ENCODE data around the gene VCX3B.
A peak's percentile ranks its signal among the peaks of the same experiment; 100 is the strongest.
"Not testable (repeated sequence)": the region's sequence is repeated elsewhere in the genome, so short reads cannot be mapped to it uniquely, and the experiment has no call there.

Gene VCX3B

GRCh38 chrX:8447368-8447767, 17.3 kb upstream of the VCX3B start:
- Histone ChIP-seq H3K79me2 (ENCODE audit: insufficient read depth, low read length) (no peaks in the 10 kb centered on the region), H3K27ac (ENCODE audit: low read length) (no peak overlapping the region), H3K27me3 (ENCODE audit: insufficient read depth, low read length, poor library complexity) (peaks cover 2% of the 10 kb centered on the region), H3K4me3 (ENCODE audit: low read depth in 1 of 2, low read length in 2 of 2) (no peak overlapping the region), H3K4me1 (ENCODE audit: insufficient read depth, low read length) (no peaks in the 10 kb centered on the region), H3K4me2 (ENCODE audit: insufficient read depth, low read length) (no peak overlapping the region), H3K9me3 (ENCODE audit: insufficient read depth, low read length, severe bottlenecking) (no peaks in the 10 kb centered on the region), H2AFZ (ENCODE audit: low read depth, low read length) (no peak overlapping the region), H4K20me1 (ENCODE audit: insufficient read depth, low read length) (no peaks in the 10 kb centered on the region), H3K36me3 (ENCODE audit: insufficient read depth, low read length) (no peaks in the 10 kb centered on the region), H3K9ac (ENCODE audit: low read depth, low read length) (no peak overlapping the region)
- DNase-seq: no peak
- ATAC-seq (ENCODE audit: insufficient read depth, low read depth): no peak
- no peak for TF ChIP-seq CTCF (IDR thresholded peaks at IDR 0.05; ENCODE audit: borderline replicate concordance, extremely low read depth, low read length, poor library complexity, severe bottlenecking)
- TF ChIP-seq EZH2 (IDR thresholded peaks at IDR 0.05; ENCODE audit: borderline replicate concordance, low read depth, low read length, severe bottlenecking): no peak

- H3K4me1 ChIP-seq (ENCODE audit: insufficient read depth, low read length); H3K79me2 ChIP-seq (ENCODE audit: insufficient read depth, low read length); H3K9ac ChIP-seq (ENCODE audit: low read depth, low read length): not testable (repeated sequence)
Measured at GRCh38 chrX:8452343-8452742, 12.3 kb upstream of the VCX3B start.

GRCh38 chrX:8453611-8454010, 11.0 kb upstream of the VCX3B start:
- no peak for ATAC-seq (ENCODE audit: insufficient read depth, low read depth)
- Histone ChIP-seq H3K9ac (ENCODE audit: low read depth, low read length) (no peak overlapping the region), H3K4me3 (ENCODE audit: low read depth in 1 of 2, low read length in 2 of 2) (no peak overlapping the region), H3K4me2 (ENCODE audit: insufficient read depth, low read length) (no peak overlapping the region), H3K79me2 (ENCODE audit: insufficient read depth, low read length) (no peaks in the 10 kb centered on the region), H3K9me3 (ENCODE audit: insufficient read depth, low read length, severe bottlenecking) (no peaks in the 10 kb centered on the region), H4K20me1 (ENCODE audit: insufficient read depth, low read length) (no peaks in the 10 kb centered on the region), H3K36me3 (ENCODE audit: insufficient read depth, low read length) (no peaks in the 10 kb centered on the region), H3K27ac (ENCODE audit: low read length) (no peak overlapping the region), H3K4me1 (ENCODE audit: insufficient read depth, low read length) (no peaks in the 10 kb centered on the region), H2AFZ (ENCODE audit: low read depth, low read length) (no peak overlapping the region), H3K27me3 (ENCODE audit: insufficient read depth, low read length, poor library complexity) (no peaks in the 10 kb centered on the region)
- DNase-seq: no peak
- TF ChIP-seq CTCF (IDR thresholded peaks at IDR 0.05; ENCODE audit: borderline replicate concordance, extremely low read depth, low read length, poor library complexity, severe bottlenecking): no peak
- no peak for TF ChIP-seq EZH2 (IDR thresholded peaks at IDR 0.05; ENCODE audit: borderline replicate concordance, low read depth, low read length, severe bottlenecking)

More at GRCh38 chrX:8452343-8452742, 12.3 kb upstream of the VCX3B start:
- not testable (repeated sequence) for H3K9me3 ChIP-seq (ENCODE audit: insufficient read depth, low read length, severe bottlenecking); H4K20me1 ChIP-seq (ENCODE audit: insufficient read depth, low read length); H3K27ac ChIP-seq (ENCODE audit: low read length); H2AFZ ChIP-seq (ENCODE audit: low read depth, low read length); DNase-seq; ATAC-seq (ENCODE audit: insufficient read depth, low read depth); H3K4me2 ChIP-seq (ENCODE audit: insufficient read depth, low read length); H3K4me3 ChIP-seq (ENCODE audit: low read depth in 1 of 2, low read length in 2 of 2); H3K36me3 ChIP-seq (ENCODE audit: insufficient read depth, low read length); H3K27me3 ChIP-seq (ENCODE audit: insufficient read depth, low read length, poor library complexity)

GRCh38 chrX:8455557-8455956, 9.1 kb upstream of the VCX3B start:
- no peaks in the 10 kb centered on the region for H4K20me1 ChIP-seq (ENCODE audit: insufficient read depth, low read length)
- DNase-seq: no peak
- TF ChIP-seq CTCF (IDR thresholded peaks at IDR 0.05; ENCODE audit: borderline replicate concordance, extremely low read depth, low read length, poor library complexity, severe bottlenecking): peak; percentile 10
- no peak for TF ChIP-seq EZH2 (IDR thresholded peaks at IDR 0.05; ENCODE audit: borderline replicate concordance, low read depth, low read length, severe bottlenecking)

More at GRCh38 chrX:8455557-8455956, 9.1 kb upstream of the VCX3B start:
- H3K9ac ChIP-seq (ENCODE audit: low read depth, low read length): no peak overlapping the region
- H3K4me3 ChIP-seq (ENCODE audit: low read depth in 1 of 2, low read length in 2 of 2): no peak overlapping the region
- H3K4me2 ChIP-seq (ENCODE audit: insufficient read depth, low read length): no peak overlapping the region
- no peaks in the 10 kb centered on the region for H3K27me3 ChIP-seq (ENCODE audit: insufficient read depth, low read length, poor library complexity)
- no peaks in the 10 kb centered on the region for H3K4me1 ChIP-seq (ENCODE audit: insufficient read depth, low read length)
- H2AFZ ChIP-seq (ENCODE audit: low read depth, low read length): no peak overlapping the region
- no peaks in the 10 kb centered on the region for H3K79me2 ChIP-seq (ENCODE audit: insufficient read depth, low read length)
- H3K27ac ChIP-seq (ENCODE audit: low read length): no peak overlapping the region
- no peaks in the 10 kb centered on the region for H3K36me3 ChIP-seq (ENCODE audit: insufficient read depth, low read length)
- no peak for ATAC-seq (ENCODE audit: insufficient read depth, low read depth)
- H3K9me3 ChIP-seq (ENCODE audit: insufficient read depth, low read length, severe bottlenecking): no peaks in the 10 kb centered on the region

All from DND-41 (cell line).